Breast epithelium (tissue), 3 donors: ENCODE measurements around the gene NR3C1.

Source experiments
- CTCF ChIP-seq, 3 donors: fragments of 450-650 bp; IDR thresholded peaks; one replicate each; pipeline ENCODE4 v1.5.1; 2016 to 2017; ENCODE audit warnings: antibody characterized with exemption in 3 of 3, mild to moderate bottlenecking in 3 of 3, moderate library complexity in 3 of 3
- POLR2A ChIP-seq: fragments of 450-650 bp; IDR thresholded peaks from one replicate; pipeline ENCODE4 v1.6.1; 2016; ENCODE audit warnings: antibody characterized with exemption, mild to moderate bottlenecking, moderate library complexity
- POLR2AphosphoS5 ChIP-seq, 3 donors: sonication (generic); formaldehyde crosslinking; IDR thresholded peaks; one replicate each; pipeline ENCODE4 v1.6.1; 2017; ENCODE audit warnings: antibody characterized with exemption in 3 of 3

- TF ChIP-seq CTCF (IDR thresholded peaks at IDR 0.05): no peak
- TF ChIP-seq POLR2A: no peak
- TF ChIP-seq POLR2AphosphoS5 (IDR thresholded peaks at IDR 0.05): peak in 1 of 3 donors; percentile 31
Observed at GRCh38 chr5:143402553-143403333, 743 bp downstream of the NR3C1 start.
